ENCODE measurements around the gene MRPL1. TPM values are rescaled to one million over a fixed set of nuclear protein-coding genes. Genes with fewer than 3 reads are reported as not detected.
"Not testable (repeated sequence)": the region's sequence is repeated elsewhere in the genome, so short reads cannot be mapped to it uniquely, and the experiment has no call there.

The MRPL1 gene
- total and polyA plus RNA-seq, 10 donors = 14.4 to 53.7 (median 26.6) TPM

DNA sequence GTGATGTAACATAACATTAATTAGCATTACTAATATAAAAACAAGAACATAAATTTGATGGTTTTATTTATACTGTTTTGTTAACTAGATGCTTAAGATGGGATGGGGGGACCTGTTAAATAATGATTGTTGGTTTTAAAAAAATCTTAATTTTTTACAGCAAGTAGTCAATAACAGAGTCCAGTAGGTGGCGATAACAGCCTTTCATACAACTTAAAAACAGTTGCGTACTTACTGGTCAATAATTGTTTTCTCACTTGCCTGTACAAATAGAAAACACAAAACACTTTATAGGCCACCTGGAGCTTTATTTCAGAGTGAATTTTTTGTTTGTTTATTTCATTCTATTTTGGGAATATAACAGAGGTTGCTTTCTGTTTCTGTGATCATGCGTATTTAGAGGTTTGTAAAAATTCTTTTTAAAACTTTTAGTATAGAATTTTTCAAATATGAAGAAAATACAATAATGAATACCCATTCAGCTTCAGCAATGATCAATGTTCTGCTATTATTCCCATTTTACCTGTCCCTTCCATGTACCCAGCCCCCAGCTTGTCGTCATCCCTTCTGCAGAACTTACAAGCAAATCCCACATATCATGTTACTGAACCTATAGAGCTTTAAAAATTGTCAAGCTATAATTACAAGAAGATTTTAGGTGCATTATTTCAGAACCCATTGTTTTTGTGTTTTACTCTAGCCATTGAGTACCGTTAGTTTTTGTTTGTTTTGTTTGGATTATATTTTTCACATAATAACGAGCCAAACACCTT is 97.1 kb downstream of the MRPL1 start:
- no peak overlapping the region for H3K4me3 ChIP-seq
- DNase-seq = no peak
- no peak overlapping the region for H3K27ac ChIP-seq
- H3K4me1 ChIP-seq = peaks cover 0 to 4% (median 0%) of the 10 kb centered on the region in 6 donors
- H3K27me3 ChIP-seq (replicated peaks in 1 of 7) = no peaks in the 10 kb centered on the region
- 57 to 67% (median 64%) methylated on average over 6 of the region's 6 CpGs for WGBS, 5 donors
- H3K36me3 ChIP-seq = peaks cover 0 to 7% (median under 1%) of the 10 kb centered on the region in 6 donors
- intact Hi-C loops (cut with DNase I; ENCODE audit: low total_unique reads) = loop anchor here (10.0 kb wide), 1 partner anchor 555 kb away; no protein-coding TSS in a partner anchor
- TF ChIP-seq POLR2A (IDR thresholded peaks at IDR 0.05) (no peak), POLR2AphosphoS5 (IDR thresholded peaks at IDR 0.05) (no peak), CTCF (IDR thresholded peaks at IDR 0.05 in 8 of 11, conservative IDR thresholded peaks at IDR 0.05 in 3 of 11) (peak in 8 of 11 experiments; percentile 17 to 59 (median 46))
- H3K9me3 ChIP-seq = no peaks in the 10 kb centered on the region

GRCh38 chr4:77960367-77960766 is 97.7 kb downstream of the MRPL1 start:
- no peak overlapping the region for H3K4me3 ChIP-seq
- peaks cover 0 to 4% (median 0%) of the 10 kb centered on the region in 6 donors for H3K4me1 ChIP-seq
- H3K27me3 ChIP-seq (replicated peaks in 1 of 7) = no peaks in the 10 kb centered on the region
- TF ChIP-seq POLR2AphosphoS5 (IDR thresholded peaks at IDR 0.05) = no peak
- no peak for TF ChIP-seq CTCF (IDR thresholded peaks at IDR 0.05 in 8 of 11, conservative IDR thresholded peaks at IDR 0.05 in 3 of 11)
- TF ChIP-seq POLR2A (IDR thresholded peaks at IDR 0.05) = no peak
- no peak overlapping the region for H3K27ac ChIP-seq
- no peak for DNase-seq
- no peaks in the 10 kb centered on the region for H3K9me3 ChIP-seq
- 84 to 91% (median 90%) methylated on average over 5 of the region's 5 CpGs for WGBS, 5 donors
- H3K36me3 ChIP-seq = peaks cover 0 to 4% (median 0%) of the 10 kb centered on the region in 6 donors
- intact Hi-C loops (cut with DNase I; ENCODE audit: low total_unique reads) = loop anchor here (10.0 kb wide), 1 partner anchor 554 kb away; no protein-coding TSS in a partner anchor

DNA sequence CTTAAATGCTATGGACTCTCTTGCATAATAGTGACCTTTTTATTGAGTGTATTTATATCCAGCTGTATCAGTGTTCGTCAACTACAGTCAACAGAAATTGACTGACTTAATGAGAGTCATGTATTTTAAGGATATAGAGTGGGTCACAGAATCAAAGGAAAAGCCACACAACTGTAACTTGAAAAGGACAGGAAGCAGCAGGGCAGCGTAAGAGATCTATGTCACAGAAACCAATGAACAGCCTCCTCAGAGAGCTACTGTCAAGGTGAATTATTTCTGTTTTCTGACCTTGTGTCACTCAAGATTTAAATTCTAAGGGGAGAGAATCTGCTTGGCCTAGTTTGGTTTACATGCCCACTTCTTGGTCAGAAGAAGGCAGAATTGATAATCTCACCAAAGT is 100.4 kb downstream of the MRPL1 start:
- TF ChIP-seq POLR2AphosphoS5 (IDR thresholded peaks at IDR 0.05) (no peak), CTCF (IDR thresholded peaks at IDR 0.05 in 8 of 11, conservative IDR thresholded peaks at IDR 0.05 in 3 of 11) (no peak), POLR2A (IDR thresholded peaks at IDR 0.05) (no peak)
- WGBS, 5 donors = 66 to 83% (median 70%) methylated on average over 2 of the region's 2 CpGs
- no peaks in the 10 kb centered on the region for H3K27me3 ChIP-seq (replicated peaks in 1 of 7)
- H3K4me3 ChIP-seq = no peak overlapping the region
- intact Hi-C loops (cut with DNase I; ENCODE audit: low total_unique reads) = loop anchor here (10.0 kb wide), 1 partner anchor 552 kb away; no protein-coding TSS in a partner anchor
- DNase-seq = no peak
- H3K4me1 ChIP-seq = peaks cover 0 to 4% (median 0%) of the 10 kb centered on the region in 6 donors
- H3K36me3 ChIP-seq = no peaks in the 10 kb centered on the region
- H3K9me3 ChIP-seq = peaks cover 0 to 2% (median 0%) of the 10 kb centered on the region in 8 donors
- H3K27ac ChIP-seq = no peak overlapping the region

GRCh38 chr4:77973657-77974056 is 111.0 kb downstream of the MRPL1 start:
- WGBS, 5 donors = 88 to 100% (median 95%) methylated on average over 1 of the region's 1 CpG
- H3K27me3 ChIP-seq (replicated peaks in 1 of 7); H3K4me3 ChIP-seq; H3K4me1 ChIP-seq; H3K9me3 ChIP-seq; DNase-seq; H3K27ac ChIP-seq; intact Hi-C loops (cut with DNase I; ENCODE audit: low total_unique reads); H3K36me3 ChIP-seq: not testable (repeated sequence)

GRCh38 chr4:77982900-77983540 is 120.4 kb downstream of the MRPL1 start:
- intact Hi-C loops (cut with DNase I; ENCODE audit: low total_unique reads); H3K36me3 ChIP-seq; H3K4me3 ChIP-seq; H3K27me3 ChIP-seq (replicated peaks in 1 of 7); H3K9me3 ChIP-seq; DNase-seq; H3K4me1 ChIP-seq; H3K27ac ChIP-seq: not testable (repeated sequence)
- WGBS, 5 donors = 65 to 89% (median 66%) methylated on average over 6 of the region's 6 CpGs

- H3K4me1 ChIP-seq; DNase-seq; H3K27me3 ChIP-seq (replicated peaks in 1 of 7); H3K27ac ChIP-seq; H3K9me3 ChIP-seq; intact Hi-C loops (cut with DNase I; ENCODE audit: low total_unique reads); H3K4me3 ChIP-seq; H3K36me3 ChIP-seq: not testable (repeated sequence)
- 88 to 94% (median 93%) methylated on average over 32 to 43 of the region's 44 CpGs for WGBS, 5 donors
Observed at GRCh38 chr4:77983612-77984311, 121.1 kb downstream of the MRPL1 start.
